Fibroblast of the aortic adventitia (primary cell): Measurements from ENCODE around the gene ITGA1. TPM values are rescaled to one million over a fixed set of nuclear protein-coding genes. Genes with fewer than 3 reads are reported as not detected.

Source experiments
- DNase-seq: peaks from one replicate; pipeline ENCODE4 v3.0.0-alpha.2; 2010; ENCODE audit warnings: low read depth
- H3K4me3 ChIP-seq: 2 replicates; pipeline ENCODE4 v1.5.1; 2011; ENCODE audit warnings: low read depth, mild to moderate bottlenecking, control low read depth, low read length, moderate library complexity
- total RNA-seq: library from RNA; depleted of rRNA; stranded (reverse); fragments of >200 nt; gene quantifications from 2 replicates; pipeline ENCODE4 v1.2.3, GENCODE V29; 2012; ENCODE audit warnings: low replicate concordance
- TF ChIP-seq, protein P1 (sequence below): IDR thresholded peaks from 2 replicates; pipeline ENCODE4 v1.5.1; 2011; ENCODE audit warnings: mild to moderate bottlenecking, low read length, control low read depth, inconsistent platforms; ENCODE audit not compliant: insufficient read depth

Gene ITGA1
- total RNA-seq, 1 donor, result 4.2 TPM

DNA sequence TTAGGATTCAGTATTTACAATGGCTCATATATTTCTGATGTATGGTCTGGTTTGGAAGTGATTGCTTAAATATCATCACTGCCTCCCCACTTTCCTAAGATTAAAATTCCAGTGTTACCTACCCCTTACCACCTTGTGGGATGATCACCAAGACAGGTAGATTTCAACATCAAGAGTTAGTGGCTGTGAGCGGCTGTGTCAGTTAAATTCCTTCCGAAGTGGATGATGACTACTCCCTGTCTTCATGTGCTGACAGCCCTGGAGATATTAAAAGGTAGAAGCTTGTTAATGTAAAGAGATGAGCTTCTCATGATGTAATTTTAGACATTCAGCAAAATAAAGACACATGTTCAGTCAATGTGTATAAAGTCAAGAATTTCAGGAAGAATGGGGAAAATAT lies 205.7 kb downstream of the ITGA1 start:
- no peak for DNase-seq
- TF ChIP-seq, protein P1, sequence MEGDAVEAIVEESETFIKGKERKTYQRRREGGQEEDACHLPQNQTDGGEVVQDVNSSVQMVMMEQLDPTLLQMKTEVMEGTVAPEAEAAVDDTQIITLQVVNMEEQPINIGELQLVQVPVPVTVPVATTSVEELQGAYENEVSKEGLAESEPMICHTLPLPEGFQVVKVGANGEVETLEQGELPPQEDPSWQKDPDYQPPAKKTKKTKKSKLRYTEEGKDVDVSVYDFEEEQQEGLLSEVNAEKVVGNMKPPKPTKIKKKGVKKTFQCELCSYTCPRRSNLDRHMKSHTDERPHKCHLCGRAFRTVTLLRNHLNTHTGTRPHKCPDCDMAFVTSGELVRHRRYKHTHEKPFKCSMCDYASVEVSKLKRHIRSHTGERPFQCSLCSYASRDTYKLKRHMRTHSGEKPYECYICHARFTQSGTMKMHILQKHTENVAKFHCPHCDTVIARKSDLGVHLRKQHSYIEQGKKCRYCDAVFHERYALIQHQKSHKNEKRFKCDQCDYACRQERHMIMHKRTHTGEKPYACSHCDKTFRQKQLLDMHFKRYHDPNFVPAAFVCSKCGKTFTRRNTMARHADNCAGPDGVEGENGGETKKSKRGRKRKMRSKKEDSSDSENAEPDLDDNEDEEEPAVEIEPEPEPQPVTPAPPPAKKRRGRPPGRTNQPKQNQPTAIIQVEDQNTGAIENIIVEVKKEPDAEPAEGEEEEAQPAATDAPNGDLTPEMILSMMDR, result no peak
- H3K4me3 ChIP-seq, result no peak overlapping the region

DNA sequence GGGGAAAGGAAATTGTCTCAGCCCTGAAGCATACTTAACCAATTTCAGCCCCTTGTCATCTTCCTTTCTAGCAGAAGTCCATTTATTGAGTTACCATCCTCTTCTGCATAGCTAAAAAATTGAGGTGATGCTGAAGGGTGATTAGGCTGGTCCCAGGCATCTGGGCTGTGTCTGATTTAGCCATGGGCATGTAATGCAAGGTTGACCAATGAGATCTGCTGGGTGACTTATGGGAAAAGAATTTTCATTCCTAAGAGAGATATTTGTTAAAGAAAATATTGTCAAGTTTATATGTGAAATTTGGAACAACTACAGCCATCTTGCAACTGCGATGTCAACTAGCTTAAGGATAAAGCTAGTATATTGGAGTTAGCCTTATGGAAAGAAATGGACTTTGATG lies 206.6 kb downstream of the ITGA1 start:
- DNase-seq, result peak; percentile 59
- no peak overlapping the region for H3K4me3 ChIP-seq
- TF ChIP-seq, protein P1, result no peak

DNA sequence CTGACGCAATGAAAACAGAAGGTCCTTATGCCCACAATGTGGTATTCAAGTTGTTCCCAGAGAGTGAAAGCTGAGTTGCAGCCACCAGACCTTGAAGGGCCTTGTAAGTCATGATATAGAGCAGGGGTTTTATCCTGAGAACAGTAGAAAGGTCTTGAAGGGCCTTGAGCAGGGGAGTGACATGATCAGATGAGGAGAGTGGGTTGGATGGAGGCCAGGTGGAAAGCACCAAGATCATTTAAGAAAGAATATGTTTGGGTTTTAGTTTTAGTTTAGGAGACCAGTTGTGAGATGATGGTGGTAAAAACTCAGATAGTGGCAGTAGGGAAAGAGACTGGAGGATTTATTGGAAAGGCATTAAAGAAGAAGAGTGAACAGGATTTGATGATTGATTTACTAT lies 207.4 kb downstream of the ITGA1 start:
- TF ChIP-seq, protein P1, result no peak
- no peak overlapping the region for H3K4me3 ChIP-seq
- no peak for DNase-seq

DNA sequence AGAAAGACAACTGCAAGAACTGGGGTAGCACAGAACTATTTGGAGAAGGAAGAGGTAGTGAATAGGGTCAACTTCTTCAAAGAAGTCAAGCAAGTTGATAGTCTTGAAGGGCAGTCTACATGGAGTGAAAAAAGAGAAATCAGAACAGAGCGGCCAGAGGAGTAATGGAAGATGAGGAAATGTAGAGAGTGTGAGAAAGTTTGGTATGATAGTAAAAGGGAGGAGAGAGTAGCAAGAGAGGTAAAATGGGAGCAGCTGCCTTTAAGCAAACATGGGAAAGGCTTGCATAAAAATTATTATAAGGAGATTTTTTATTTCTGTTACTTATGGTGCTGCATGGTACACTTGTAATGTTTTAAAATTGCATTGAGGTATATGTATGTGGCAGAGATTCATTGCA lies 208.2 kb downstream of the ITGA1 start:
- H3K4me3 ChIP-seq, result no peak overlapping the region

DNA sequence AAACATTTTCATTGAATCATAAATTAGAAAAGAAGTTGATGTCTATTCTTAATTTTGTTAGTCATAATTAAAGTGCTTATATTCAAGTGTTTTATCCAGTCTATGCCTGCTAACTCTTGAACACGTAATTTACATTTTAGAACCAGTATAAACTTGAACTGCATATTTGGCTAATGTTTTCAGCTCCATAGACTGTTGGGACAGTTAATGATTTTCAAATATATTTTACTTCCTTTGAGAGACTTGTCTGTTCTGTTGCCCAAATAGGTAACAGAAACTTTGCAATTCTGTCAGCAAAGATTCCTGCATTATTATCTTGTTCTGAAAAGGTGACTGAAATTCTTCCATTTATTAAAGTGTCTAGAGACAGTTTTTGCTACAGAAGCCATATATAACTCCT lies 209.3 kb downstream of the ITGA1 start:
- no peak overlapping the region for H3K4me3 ChIP-seq
- TF ChIP-seq, protein P1, result no peak
- DNase-seq, result no peak

More for the DNA sequence above, 208.2 kb downstream of the ITGA1 start:
- no peak for DNase-seq
- TF ChIP-seq, protein P1, result no peak

DNA sequence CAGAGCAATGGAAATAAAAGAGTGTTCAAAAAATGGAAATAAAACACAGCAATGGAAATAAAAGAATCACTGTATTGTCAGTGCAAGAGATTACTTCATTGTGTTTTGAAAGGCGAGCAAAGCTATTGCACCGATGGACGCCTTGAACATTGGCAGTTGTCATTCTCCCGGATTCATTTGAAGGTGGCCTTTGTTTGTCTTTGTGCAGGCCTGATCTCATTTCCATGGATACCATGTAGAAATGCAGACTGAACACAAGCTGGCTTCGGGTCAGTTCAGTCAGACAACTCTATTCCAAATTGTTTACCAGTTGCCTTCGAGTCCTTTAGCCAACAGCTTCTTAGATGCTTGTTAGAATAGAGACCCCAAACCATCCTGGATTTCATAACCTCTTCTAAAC lies 209.7 kb downstream of the ITGA1 start:
- no peak overlapping the region for H3K4me3 ChIP-seq
- DNase-seq, result no peak
- TF ChIP-seq, protein P1, result no peak

DNA sequence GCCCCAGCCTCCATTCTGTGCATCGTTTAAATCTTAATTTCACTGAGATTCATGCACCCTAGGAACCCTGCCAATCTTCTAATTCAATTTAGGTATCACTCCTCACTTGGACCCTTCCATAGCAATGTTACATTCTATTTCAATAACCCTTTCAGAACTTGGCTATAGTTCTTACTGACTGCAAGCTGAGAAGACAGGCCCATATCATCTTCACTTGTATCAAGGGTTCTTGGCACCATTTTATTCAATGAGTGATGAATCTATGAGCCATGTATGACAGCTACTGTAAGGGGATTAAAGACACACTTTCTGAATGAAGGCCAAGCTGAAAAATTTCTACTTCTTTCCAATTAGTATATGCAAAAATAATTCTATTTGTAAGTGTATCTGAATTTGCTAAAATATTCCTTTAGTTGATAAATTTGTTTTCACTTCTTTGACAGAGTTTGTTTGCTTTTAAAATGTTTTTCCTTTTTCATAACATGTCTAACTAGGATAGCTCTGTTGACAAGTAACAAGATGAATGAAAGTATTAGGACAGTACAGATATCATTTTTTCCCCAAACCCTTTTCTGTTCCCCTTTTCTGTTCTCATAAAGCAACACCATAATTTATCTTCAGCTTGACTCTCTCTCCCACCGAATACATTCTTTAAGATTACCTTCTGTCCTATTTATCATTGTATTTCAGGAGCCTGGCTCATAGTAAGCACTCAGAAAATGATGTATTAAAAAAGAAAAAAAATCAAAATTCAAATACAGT lies 211.0 kb downstream of the ITGA1 start:
- no peak overlapping the region for H3K4me3 ChIP-seq
- no peak for DNase-seq
- TF ChIP-seq, protein P1, result no peak
